Mesendoderm (in vitro differentiated cells): Measurements from ENCODE around the gene NEUROG1.

Source experiments
- DNase-seq: peaks from one replicate; pipeline ENCODE4 v3.0.0; 2013
- H2AK5ac ChIP-seq: 2 replicates; pipeline ENCODE4 v1.6.1; 2013; ENCODE audit warnings: low read length, inconsistent platforms
- H2BK120ac ChIP-seq: 2 replicates; pipeline ENCODE4 v1.6.1; 2013; ENCODE audit warnings: low read depth, mild to moderate bottlenecking, low read length, moderate library complexity, mixed read lengths
- H2BK15ac ChIP-seq: replicated peaks from 2 replicates; pipeline ENCODE4 v1.6.1; 2013; ENCODE audit warnings: low read depth, mild to moderate bottlenecking, moderate library complexity
- H2BK5ac ChIP-seq: 2 replicates; pipeline ENCODE4 v1.6.1; 2013; ENCODE audit warnings: low read length, inconsistent platforms
- H3K18ac ChIP-seq: 2 replicates; pipeline ENCODE4 v1.6.1; 2013; ENCODE audit warnings: mild to moderate bottlenecking, low read length, mixed read lengths
- H3K23ac ChIP-seq: one replicate; pipeline ENCODE4 v1.6.1; 2013; ENCODE audit warnings: low read length
- H3K27ac ChIP-seq: 2 replicates; pipeline ENCODE4 v1.5.1; 2013; ENCODE audit warnings: low read depth, mild to moderate bottlenecking, inconsistent platforms, low read length, moderate library complexity
- H3K27me3 ChIP-seq: 2 replicates; pipeline ENCODE4 v1.6.1; 2013; ENCODE audit warnings: low read length, control low read depth, mild to moderate bottlenecking, inconsistent platforms; ENCODE audit not compliant: insufficient read depth, poor library complexity
- H3K36me3 ChIP-seq: 2 replicates; pipeline ENCODE4 v1.6.1; 2013; ENCODE audit warnings: low read length, inconsistent platforms; ENCODE audit not compliant: control insufficient read depth, insufficient read depth
- H3K4ac ChIP-seq: one replicate; pipeline ENCODE4 v1.6.1; 2013; ENCODE audit warnings: low read depth, mild to moderate bottlenecking, low read length, moderate library complexity
- H3K4me1 ChIP-seq: 2 replicates; pipeline ENCODE4 v1.6.1; 2013; ENCODE audit warnings: low read depth, low read length, inconsistent platforms; ENCODE audit not compliant: control insufficient read depth
- H3K4me2 ChIP-seq: 2 replicates; pipeline ENCODE4 v1.6.1; 2013; ENCODE audit warnings: low read length
- H3K4me3 ChIP-seq: 2 replicates; pipeline ENCODE4 v1.5.1; 2013; ENCODE audit warnings: mild to moderate bottlenecking, low read length
- H3K56ac ChIP-seq: one replicate; pipeline ENCODE4 v1.6.1; 2013; ENCODE audit warnings: low read length
- H3K79me1 ChIP-seq: 2 replicates; pipeline ENCODE4 v1.6.1; 2013; ENCODE audit warnings: low read length, inconsistent platforms
- H3K79me2 ChIP-seq: 2 replicates; pipeline ENCODE4 v1.6.1; 2013; ENCODE audit warnings: mild to moderate bottlenecking, low read length; ENCODE audit not compliant: control insufficient read depth, insufficient read depth
- H3K9ac ChIP-seq: 2 replicates; pipeline ENCODE4 v1.6.1; 2013; ENCODE audit warnings: low read length, inconsistent platforms
- H4K5ac ChIP-seq: one replicate; pipeline ENCODE4 v1.6.1; 2013; ENCODE audit warnings: low read length
- H4K8ac ChIP-seq: one replicate; pipeline ENCODE4 v1.6.1; 2013; ENCODE audit warnings: low read depth, mild to moderate bottlenecking, control low read depth, low read length, moderate library complexity
- WGBS: extraction: QIAGEN DNeasy Blood & Tissue Kit; methylation state at CpG from one replicate; pipeline ENCODE4 v1.1.7; 2013; ENCODE audit warnings: low lambda C conversion rate, missing lambda C conversion rate; ENCODE audit not compliant: insufficient coverage; ENCODE audit errors: extremely low coverage; 5-methylcytosine and 5-hydroxymethylcytosine counted together

NEUROG1 gene

DNA sequence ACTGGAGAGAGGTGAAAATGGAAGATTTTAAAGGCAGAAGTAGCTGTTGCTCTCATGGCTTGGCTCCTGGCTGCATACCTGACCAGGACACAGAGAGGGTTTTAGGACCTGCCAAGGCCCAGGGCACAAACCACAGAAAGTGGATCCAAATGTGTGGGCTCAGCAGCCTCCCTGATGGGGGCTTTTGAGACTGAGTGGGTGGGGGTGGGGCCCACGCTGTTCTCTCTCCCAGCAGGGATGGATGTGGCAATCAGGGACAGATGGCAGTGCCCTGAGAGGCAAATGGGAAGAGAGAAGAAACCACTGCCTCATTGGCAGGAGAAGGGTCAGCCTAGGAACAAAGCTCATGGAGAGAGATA, 48.7 kb downstream of the NEUROG1 start:
- no peaks in the 10 kb centered on the region for H3K79me2 ChIP-seq
- H3K4me3 ChIP-seq, result no peak overlapping the region
- no peak overlapping the region for H3K9ac ChIP-seq
- no peak overlapping the region for H3K56ac ChIP-seq
- H3K36me3 ChIP-seq, result no peaks in the 10 kb centered on the region
- H3K27me3 ChIP-seq, result peaks cover 65% of the 10 kb centered on the region
- no peaks in the 10 kb centered on the region for H3K4me1 ChIP-seq
- no peak overlapping the region for H4K5ac ChIP-seq
- H3K4me2 ChIP-seq, result no peak overlapping the region
- H3K18ac ChIP-seq, result no peak overlapping the region
- H3K23ac ChIP-seq, result no peak overlapping the region
- H2BK120ac ChIP-seq, result no peak overlapping the region
- no peak overlapping the region for H3K27ac ChIP-seq
- H3K4ac ChIP-seq, result no peak overlapping the region
- H4K8ac ChIP-seq, result no peak overlapping the region
- no peaks in the 10 kb centered on the region for H3K79me1 ChIP-seq
- no peak overlapping the region for H2BK15ac ChIP-seq
- H2BK5ac ChIP-seq, result no peak overlapping the region
- no peak overlapping the region for H2AK5ac ChIP-seq
- no peak for DNase-seq
- WGBS, result no CpG with 5 or more reads among the region's 1 CpG

DNA sequence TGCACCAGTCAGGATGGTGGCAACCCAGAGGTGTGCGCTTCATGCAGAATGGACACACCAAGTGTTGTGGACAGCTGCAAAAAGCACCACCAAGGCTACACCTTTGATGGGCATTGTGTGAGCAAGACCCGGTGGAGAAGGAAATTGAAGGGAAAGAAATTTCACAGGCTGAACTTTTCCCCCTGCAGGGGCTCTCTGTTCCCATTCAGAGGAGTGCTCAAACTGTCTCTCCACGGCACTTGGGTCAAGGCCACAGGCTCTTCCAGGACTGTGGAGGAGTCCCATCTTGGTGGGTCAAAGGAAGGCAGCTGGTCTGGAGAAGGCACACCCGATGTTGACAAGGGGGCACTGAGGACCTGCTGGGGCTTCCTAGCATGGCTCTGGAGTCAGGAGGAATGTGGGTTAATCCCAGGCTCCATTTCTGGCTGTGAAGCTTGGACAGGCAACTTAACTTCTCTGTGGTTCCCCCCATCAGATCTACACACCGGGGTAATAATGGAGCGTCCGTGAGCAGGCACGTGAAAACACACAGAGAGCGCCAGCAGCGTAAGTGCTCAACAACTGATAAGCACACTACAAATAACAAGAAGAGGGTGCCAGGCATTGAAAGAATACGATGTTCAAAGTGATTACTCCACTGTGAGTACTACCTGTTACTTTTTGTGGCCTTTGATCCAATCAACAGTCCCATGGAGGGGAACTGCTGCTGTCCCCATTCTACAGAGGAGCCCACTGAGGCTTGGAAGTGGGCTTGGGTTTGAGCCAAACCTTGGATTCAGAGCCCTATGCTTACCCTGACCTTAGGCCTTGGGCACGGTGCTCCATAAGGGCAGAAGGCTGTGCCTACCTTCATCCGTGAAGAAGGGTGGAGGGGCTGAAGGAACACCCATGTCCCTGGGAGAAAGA, 49.4 kb downstream of the NEUROG1 start:
- Histone ChIP-seq H3K79me1 (no peaks in the 10 kb centered on the region), H3K56ac (no peak overlapping the region), H3K36me3 (no peaks in the 10 kb centered on the region), H3K79me2 (no peaks in the 10 kb centered on the region), H3K4me2 (no peak overlapping the region), H2AK5ac (no peak overlapping the region), H4K8ac (no peak overlapping the region), H3K4ac (no peak overlapping the region), H3K27ac (no peak overlapping the region), H3K4me1 (peaks cover 2% of the 10 kb centered on the region), H3K9ac (no peak overlapping the region), H3K18ac (no peak overlapping the region), H3K23ac (no peak overlapping the region), H2BK15ac (no peak overlapping the region), H3K27me3 (peaks cover 60% of the 10 kb centered on the region), H3K4me3 (no peak overlapping the region), H4K5ac (no peak overlapping the region), H2BK120ac (no peak overlapping the region), H2BK5ac (no peak overlapping the region)
- DNase-seq, result no peak
- no CpG with 5 or more reads among the region's 13 CpGs for WGBS

- Histone ChIP-seq H2AK5ac (no peak overlapping the region), H2BK120ac (no peak overlapping the region), H4K5ac (no peak overlapping the region), H3K4me3 (no peak overlapping the region), H3K18ac (no peak overlapping the region), H3K4ac (no peak overlapping the region), H3K27ac (no peak overlapping the region), H3K9ac (no peak overlapping the region), H4K8ac (no peak overlapping the region), H3K79me2 (no peaks in the 10 kb centered on the region), H2BK15ac (no peak overlapping the region), H3K27me3 (peaks cover 45% of the 10 kb centered on the region), H2BK5ac (no peak overlapping the region), H3K23ac (no peak overlapping the region), H3K79me1 (no peaks in the 10 kb centered on the region), H3K4me2 (no peak overlapping the region), H3K36me3 (no peaks in the 10 kb centered on the region), H3K56ac (no peak overlapping the region), H3K4me1 (peaks cover 2% of the 10 kb centered on the region)
- WGBS, result no CpG with 5 or more reads among the region's 5 CpGs
- DNase-seq, result no peak
Measured at GRCh38 chr5:135484674-135485086, 51.1 kb downstream of the NEUROG1 start.
